ENCODE data around the gene ACSM5. TPM values are rescaled to one million over a fixed set of nuclear protein-coding genes. Genes with fewer than 3 reads are reported as not detected.

ACSM5 gene
- total and polyA plus RNA-seq, 2 experiments from 2014 or later: not detected

DNA sequence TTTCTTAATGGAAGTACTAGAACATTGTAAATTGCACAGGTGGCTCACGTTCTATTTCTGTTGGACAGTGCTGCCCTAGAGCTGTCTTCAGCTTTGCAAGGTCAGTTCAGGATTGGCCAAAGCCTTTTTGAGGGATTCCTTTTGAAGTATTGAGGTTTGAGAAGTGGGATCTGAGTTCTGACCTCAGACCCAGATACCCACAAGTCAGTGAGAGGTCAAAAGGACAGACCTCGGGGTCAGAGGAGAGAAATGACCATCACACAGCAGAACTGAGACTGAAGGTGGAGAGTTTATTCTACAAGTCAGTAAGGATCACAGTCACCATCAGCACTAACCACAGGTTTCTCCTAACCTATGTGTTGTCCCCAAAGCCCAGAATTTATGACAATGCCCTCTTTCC, 1.7 kb downstream of the ACSM5 start:
- Mint-ChIP-seq H3K9me3 (peaks cover 3% of the 10 kb centered on the region; the same call in 1 of the 3 replicates), H3K27ac (no peak overlapping the region), H3K4me3 (no peak overlapping the region), H3K4me1 (peaks cover 6% of the 10 kb centered on the region), H3K36me3 (ENCODE audit: low read depth) (no peaks in the 10 kb centered on the region), H3K27me3 (ENCODE audit: insufficient read depth, low read depth, poor library complexity) (no peaks in the 10 kb centered on the region)
- no peak for TF ChIP-seq POLR2AphosphoS5 (IDR thresholded peaks at IDR 0.05; ENCODE audit: low read depth)
- no peak for TF ChIP-seq EZH2phosphoT487 (IDR thresholded peaks at IDR 0.05; ENCODE audit: unreplicated experiment)
- TF ChIP-seq, protein P1, sequence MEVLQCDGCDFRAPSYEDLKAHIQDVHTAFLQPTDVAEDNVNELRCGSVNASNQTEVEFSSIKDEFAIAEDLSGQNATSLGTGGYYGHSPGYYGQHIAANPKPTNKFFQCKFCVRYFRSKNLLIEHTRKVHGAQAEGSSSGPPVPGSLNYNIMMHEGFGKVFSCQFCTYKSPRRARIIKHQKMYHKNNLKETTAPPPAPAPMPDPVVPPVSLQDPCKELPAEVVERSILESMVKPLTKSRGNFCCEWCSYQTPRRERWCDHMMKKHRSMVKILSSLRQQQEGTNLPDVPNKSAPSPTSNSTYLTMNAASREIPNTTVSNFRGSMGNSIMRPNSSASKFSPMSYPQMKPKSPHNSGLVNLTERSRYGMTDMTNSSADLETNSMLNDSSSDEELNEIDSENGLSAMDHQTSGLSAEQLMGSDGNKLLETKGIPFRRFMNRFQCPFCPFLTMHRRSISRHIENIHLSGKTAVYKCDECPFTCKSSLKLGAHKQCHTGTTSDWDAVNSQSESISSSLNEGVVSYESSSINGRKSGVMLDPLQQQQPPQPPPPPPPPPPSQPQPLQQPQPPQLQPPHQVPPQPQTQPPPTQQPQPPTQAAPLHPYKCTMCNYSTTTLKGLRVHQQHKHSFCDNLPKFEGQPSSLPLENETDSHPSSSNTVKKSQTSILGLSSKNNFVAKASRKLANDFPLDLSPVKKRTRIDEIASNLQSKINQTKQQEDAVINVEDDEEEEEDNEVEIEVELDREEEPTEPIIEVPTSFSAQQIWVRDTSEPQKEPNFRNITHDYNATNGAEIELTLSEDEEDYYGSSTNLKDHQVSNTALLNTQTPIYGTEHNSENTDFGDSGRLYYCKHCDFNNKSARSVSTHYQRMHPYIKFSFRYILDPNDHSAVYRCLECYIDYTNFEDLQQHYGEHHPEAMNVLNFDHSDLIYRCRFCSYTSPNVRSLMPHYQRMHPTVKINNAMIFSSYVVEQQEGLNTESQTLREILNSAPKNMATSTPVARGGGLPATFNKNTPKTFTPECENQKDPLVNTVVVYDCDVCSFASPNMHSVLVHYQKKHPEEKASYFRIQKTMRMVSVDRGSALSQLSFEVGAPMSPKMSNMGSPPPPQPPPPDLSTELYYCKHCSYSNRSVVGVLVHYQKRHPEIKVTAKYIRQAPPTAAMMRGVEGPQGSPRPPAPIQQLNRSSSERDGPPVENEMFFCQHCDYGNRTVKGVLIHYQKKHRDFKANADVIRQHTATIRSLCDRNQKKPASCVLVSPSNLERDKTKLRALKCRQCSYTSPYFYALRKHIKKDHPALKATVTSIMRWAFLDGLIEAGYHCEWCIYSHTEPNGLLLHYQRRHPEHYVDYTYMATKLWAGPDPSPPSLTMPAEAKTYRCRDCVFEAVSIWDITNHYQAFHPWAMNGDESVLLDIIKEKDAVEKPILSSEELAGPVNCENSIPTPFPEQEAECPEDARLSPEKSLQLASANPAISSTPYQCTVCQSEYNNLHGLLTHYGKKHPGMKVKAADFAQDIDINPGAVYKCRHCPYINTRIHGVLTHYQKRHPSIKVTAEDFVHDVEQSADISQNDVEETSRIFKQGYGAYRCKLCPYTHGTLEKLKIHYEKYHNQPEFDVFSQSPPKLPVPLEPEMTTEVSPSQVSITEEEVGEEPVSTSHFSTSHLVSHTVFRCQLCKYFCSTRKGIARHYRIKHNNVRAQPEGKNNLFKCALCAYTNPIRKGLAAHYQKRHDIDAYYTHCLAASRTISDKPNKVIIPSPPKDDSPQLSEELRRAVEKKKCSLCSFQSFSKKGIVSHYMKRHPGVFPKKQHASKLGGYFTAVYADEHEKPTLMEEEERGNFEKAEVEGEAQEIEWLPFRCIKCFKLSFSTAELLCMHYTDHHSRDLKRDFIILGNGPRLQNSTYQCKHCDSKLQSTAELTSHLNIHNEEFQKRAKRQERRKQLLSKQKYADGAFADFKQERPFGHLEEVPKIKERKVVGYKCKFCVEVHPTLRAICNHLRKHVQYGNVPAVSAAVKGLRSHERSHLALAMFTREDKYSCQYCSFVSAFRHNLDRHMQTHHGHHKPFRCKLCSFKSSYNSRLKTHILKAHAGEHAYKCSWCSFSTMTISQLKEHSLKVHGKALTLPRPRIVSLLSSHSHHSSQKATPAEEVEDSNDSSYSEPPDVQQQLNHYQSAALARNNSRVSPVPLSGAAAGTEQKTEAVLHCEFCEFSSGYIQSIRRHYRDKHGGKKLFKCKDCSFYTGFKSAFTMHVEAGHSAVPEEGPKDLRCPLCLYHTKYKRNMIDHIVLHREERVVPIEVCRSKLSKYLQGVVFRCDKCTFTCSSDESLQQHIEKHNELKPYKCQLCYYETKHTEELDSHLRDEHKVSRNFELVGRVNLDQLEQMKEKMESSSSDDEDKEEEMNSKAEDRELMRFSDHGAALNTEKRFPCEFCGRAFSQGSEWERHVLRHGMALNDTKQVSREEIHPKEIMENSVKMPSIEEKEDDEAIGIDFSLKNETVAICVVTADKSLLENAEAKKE (CRISPR knock-in tag; IDR thresholded peaks at IDR 0.05): no peak
- no peak for TF ChIP-seq CREB1 (CRISPR knock-in tag; IDR thresholded peaks at IDR 0.05; ENCODE audit: low read depth)
- TF ChIP-seq ZNF114 (CRISPR knock-in tag; IDR thresholded peaks at IDR 0.05): no peak
- TF ChIP-seq, protein P2, sequence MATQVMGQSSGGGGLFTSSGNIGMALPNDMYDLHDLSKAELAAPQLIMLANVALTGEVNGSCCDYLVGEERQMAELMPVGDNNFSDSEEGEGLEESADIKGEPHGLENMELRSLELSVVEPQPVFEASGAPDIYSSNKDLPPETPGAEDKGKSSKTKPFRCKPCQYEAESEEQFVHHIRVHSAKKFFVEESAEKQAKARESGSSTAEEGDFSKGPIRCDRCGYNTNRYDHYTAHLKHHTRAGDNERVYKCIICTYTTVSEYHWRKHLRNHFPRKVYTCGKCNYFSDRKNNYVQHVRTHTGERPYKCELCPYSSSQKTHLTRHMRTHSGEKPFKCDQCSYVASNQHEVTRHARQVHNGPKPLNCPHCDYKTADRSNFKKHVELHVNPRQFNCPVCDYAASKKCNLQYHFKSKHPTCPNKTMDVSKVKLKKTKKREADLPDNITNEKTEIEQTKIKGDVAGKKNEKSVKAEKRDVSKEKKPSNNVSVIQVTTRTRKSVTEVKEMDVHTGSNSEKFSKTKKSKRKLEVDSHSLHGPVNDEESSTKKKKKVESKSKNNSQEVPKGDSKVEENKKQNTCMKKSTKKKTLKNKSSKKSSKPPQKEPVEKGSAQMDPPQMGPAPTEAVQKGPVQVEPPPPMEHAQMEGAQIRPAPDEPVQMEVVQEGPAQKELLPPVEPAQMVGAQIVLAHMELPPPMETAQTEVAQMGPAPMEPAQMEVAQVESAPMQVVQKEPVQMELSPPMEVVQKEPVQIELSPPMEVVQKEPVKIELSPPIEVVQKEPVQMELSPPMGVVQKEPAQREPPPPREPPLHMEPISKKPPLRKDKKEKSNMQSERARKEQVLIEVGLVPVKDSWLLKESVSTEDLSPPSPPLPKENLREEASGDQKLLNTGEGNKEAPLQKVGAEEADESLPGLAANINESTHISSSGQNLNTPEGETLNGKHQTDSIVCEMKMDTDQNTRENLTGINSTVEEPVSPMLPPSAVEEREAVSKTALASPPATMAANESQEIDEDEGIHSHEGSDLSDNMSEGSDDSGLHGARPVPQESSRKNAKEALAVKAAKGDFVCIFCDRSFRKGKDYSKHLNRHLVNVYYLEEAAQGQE (IDR thresholded peaks at IDR 0.05; ENCODE audit: unreplicated experiment): no peak
- no peak for TF ChIP-seq ZNF331 (CRISPR knock-in tag; IDR thresholded peaks at IDR 0.05; ENCODE audit: low read depth)
- TF ChIP-seq STAT1 (IDR thresholded peaks at IDR 0.05; ENCODE audit: unreplicated experiment): no peak
- TF ChIP-seq JUNB (IDR thresholded peaks at IDR 0.05; ENCODE audit: unreplicated experiment): no peak
- TF ChIP-seq, protein P3, sequence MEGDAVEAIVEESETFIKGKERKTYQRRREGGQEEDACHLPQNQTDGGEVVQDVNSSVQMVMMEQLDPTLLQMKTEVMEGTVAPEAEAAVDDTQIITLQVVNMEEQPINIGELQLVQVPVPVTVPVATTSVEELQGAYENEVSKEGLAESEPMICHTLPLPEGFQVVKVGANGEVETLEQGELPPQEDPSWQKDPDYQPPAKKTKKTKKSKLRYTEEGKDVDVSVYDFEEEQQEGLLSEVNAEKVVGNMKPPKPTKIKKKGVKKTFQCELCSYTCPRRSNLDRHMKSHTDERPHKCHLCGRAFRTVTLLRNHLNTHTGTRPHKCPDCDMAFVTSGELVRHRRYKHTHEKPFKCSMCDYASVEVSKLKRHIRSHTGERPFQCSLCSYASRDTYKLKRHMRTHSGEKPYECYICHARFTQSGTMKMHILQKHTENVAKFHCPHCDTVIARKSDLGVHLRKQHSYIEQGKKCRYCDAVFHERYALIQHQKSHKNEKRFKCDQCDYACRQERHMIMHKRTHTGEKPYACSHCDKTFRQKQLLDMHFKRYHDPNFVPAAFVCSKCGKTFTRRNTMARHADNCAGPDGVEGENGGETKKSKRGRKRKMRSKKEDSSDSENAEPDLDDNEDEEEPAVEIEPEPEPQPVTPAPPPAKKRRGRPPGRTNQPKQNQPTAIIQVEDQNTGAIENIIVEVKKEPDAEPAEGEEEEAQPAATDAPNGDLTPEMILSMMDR (conservative IDR thresholded peaks at IDR 0.05; ENCODE audit: low read depth in 2 of 2): no peak
- TF ChIP-seq, protein P4, sequence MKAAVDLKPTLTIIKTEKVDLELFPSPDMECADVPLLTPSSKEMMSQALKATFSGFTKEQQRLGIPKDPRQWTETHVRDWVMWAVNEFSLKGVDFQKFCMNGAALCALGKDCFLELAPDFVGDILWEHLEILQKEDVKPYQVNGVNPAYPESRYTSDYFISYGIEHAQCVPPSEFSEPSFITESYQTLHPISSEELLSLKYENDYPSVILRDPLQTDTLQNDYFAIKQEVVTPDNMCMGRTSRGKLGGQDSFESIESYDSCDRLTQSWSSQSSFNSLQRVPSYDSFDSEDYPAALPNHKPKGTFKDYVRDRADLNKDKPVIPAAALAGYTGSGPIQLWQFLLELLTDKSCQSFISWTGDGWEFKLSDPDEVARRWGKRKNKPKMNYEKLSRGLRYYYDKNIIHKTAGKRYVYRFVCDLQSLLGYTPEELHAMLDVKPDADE (IDR thresholded peaks at IDR 0.05): no peak
- TF ChIP-seq EZH2 (IDR thresholded peaks at IDR 0.05; ENCODE audit: low read depth, unreplicated experiment): no peak
- TF ChIP-seq NANOG (IDR thresholded peaks at IDR 0.05; ENCODE audit: borderline replicate concordance): no peak
- H3K9me2 ChIP-seq (ENCODE audit: insufficient read depth): peaks cover 3% of the 10 kb centered on the region; the same call in 1 of the 2 replicates
- H3F3A ChIP-seq (replicated peaks; ENCODE audit: low read depth): no peaks in the 10 kb centered on the region
- DNase-seq (ENCODE audit: low spot score) (no peak), ATAC-seq (no peak)
- no peaks in the 10 kb centered on the region for H4K20me1 ChIP-seq (replicated peaks; ENCODE audit: insufficient read depth)
- no peak overlapping the region for H2AFZ ChIP-seq
- no peak overlapping the region for H3K4me3 ChIP-seq
- H3K79me2 ChIP-seq (replicated peaks; ENCODE audit: insufficient read depth): no peaks in the 10 kb centered on the region
- H3K4me2 ChIP-seq: no peak overlapping the region
- no peaks in the 10 kb centered on the region for H3K4me1 ChIP-seq (ENCODE audit: insufficient read depth)
- H3K27me3 ChIP-seq (ENCODE audit: insufficient read depth): no peaks in the 10 kb centered on the region
- H3K36me3 ChIP-seq (ENCODE audit: insufficient read depth): no peaks in the 10 kb centered on the region
- no peak overlapping the region for H3K27ac ChIP-seq (ENCODE audit: low read depth)

All from GM23338 (cell line).